Vagina (tissue), 2 donors: ENCODE results near the gene STAT5B.

Source experiments
- POLR2A ChIP-seq, 2 donors: fragments of 450-650 bp; IDR thresholded peaks; one replicate each; pipeline ENCODE4 v1.6.1; 2017; ENCODE audit warnings: antibody characterized with exemption in 2 of 2, mild to moderate bottlenecking in 2 of 2, moderate library complexity in 2 of 2
- POLR2AphosphoS5 ChIP-seq, 2 donors: sonication (generic); formaldehyde crosslinking; IDR thresholded peaks; one replicate each; pipeline ENCODE4 v1.9.0; 2017; ENCODE audit warnings: antibody characterized with exemption in 2 of 2, mild to moderate bottlenecking in 2 of 2, low read depth in 1 of 2; ENCODE audit not compliant: insufficient read depth in 1 of 2
- TF ChIP-seq, protein P1 (sequence below), 3 experiments: fragments of 450-650 bp in 2 of 3; fragments of 200-600 bp in 1 of 3; sonication (generic) in 1 of 3; IDR thresholded peaks; one replicate each; pipeline ENCODE4 v1.5.1; 2017 to 2019; ENCODE audit warnings: antibody characterized with exemption in 3 of 3, mild to moderate bottlenecking in 2 of 3, moderate library complexity in 2 of 3

DNA sequence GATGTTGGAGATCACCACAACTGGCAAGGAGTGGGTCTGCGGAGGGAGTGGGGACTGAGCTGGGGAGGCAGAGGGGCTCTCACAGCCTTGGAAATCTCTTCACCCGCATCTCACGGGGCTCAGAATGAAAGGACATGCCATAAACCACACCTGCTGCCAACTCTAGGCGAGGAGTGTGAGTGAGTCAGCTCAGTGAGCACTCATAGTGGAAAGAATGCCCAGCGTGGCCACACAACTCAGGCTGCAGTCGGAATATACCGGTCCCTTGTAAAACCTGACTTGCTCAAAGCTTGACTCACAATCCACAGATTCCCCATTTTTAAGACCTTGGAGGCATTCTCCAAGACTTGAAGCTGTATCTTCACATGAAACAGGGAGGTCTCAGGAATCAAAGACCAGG lies 48.8 kb upstream of the STAT5B start:
- TF ChIP-seq, protein P1, sequence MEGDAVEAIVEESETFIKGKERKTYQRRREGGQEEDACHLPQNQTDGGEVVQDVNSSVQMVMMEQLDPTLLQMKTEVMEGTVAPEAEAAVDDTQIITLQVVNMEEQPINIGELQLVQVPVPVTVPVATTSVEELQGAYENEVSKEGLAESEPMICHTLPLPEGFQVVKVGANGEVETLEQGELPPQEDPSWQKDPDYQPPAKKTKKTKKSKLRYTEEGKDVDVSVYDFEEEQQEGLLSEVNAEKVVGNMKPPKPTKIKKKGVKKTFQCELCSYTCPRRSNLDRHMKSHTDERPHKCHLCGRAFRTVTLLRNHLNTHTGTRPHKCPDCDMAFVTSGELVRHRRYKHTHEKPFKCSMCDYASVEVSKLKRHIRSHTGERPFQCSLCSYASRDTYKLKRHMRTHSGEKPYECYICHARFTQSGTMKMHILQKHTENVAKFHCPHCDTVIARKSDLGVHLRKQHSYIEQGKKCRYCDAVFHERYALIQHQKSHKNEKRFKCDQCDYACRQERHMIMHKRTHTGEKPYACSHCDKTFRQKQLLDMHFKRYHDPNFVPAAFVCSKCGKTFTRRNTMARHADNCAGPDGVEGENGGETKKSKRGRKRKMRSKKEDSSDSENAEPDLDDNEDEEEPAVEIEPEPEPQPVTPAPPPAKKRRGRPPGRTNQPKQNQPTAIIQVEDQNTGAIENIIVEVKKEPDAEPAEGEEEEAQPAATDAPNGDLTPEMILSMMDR (IDR thresholded peaks at IDR 0.05), result no peak
- no peak for TF ChIP-seq POLR2A (IDR thresholded peaks at IDR 0.05)
- TF ChIP-seq POLR2AphosphoS5 (IDR thresholded peaks at IDR 0.05; ENCODE audit: insufficient read depth in 1 of 2, low read depth in 1 of 2), result peak; percentile 34 to 81
